Measurements from ENCODE around the gene ZFC3H1.
"Not testable (repeated sequence)": the region's sequence is repeated elsewhere in the genome, so short reads cannot be mapped to it uniquely, and the experiment has no call there.

The ZFC3H1 gene

DNA sequence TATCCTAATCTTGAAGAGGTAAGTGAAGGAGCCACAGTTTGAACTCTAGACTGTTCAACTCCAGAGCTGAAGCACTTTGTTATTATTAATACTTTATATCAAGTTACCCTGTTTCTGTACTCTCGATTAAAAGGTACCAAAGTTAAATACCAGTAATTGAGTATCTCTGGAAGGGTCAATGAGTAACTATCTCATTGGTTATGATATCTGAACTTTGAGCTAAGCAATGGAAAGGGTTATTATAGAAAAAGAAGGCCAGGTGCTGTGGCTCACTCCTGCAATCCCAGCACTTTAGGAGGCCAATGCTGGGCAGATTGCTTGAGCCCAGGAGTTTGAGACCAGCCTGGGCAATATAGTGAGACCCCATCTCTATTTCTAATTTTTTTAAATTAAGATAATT lies 32.1 kb upstream of the ZFC3H1 start:
- no peak overlapping the region for H3K4me2 ChIP-seq (ENCODE audit: low read length, poor library complexity, severe bottlenecking)
- H3K4ac ChIP-seq (ENCODE audit: low read depth in 1 of 2, low read length in 2 of 2): no peak overlapping the region
- H3K18ac ChIP-seq (ENCODE audit: low read depth in 1 of 2, low read length in 2 of 2): no peak overlapping the region
- no peak overlapping the region for H2BK5ac ChIP-seq (ENCODE audit: low read depth, low read length, poor library complexity, severe bottlenecking)
- no peak overlapping the region for H3K4me3 ChIP-seq (ENCODE audit: insufficient read depth in 1 of 2, low read depth in 1 of 2, low read length in 2 of 2)
- no peak overlapping the region for H2BK15ac ChIP-seq (ENCODE audit: low read depth, poor library complexity, severe bottlenecking)
- no peak overlapping the region for H3K9ac ChIP-seq (ENCODE audit: low read length)
- 100% methylated on average over 1 of the region's 1 CpG for WGBS
- H4K8ac ChIP-seq (ENCODE audit: low read length): no peak overlapping the region
- H3K23ac ChIP-seq (ENCODE audit: low read length in 2 of 2): no peak overlapping the region
- H3K27me3 ChIP-seq (ENCODE audit: control insufficient read depth in 1 of 2, insufficient read depth in 1 of 2, low read length in 2 of 2): no peaks in the 10 kb centered on the region
- no peak overlapping the region for H4K91ac ChIP-seq (ENCODE audit: low read length)
- no peaks in the 10 kb centered on the region for H3K9me3 ChIP-seq (ENCODE audit: control insufficient read depth, low read length)
- H2BK120ac ChIP-seq (ENCODE audit: low read depth, low read length): no peak overlapping the region
- no peak overlapping the region for H2BK12ac ChIP-seq (ENCODE audit: low read length in 2 of 2)
- no peak overlapping the region for H2AFZ ChIP-seq (ENCODE audit: low read depth, low read length)
- H3K27ac ChIP-seq (ENCODE audit: low read length, poor library complexity, severe bottlenecking): no peak overlapping the region
- no peak overlapping the region for H2AK5ac ChIP-seq (ENCODE audit: low read length, severe bottlenecking)
- H3K14ac ChIP-seq (ENCODE audit: low read length in 2 of 2): no peak overlapping the region
- DNase-seq: no peak
- peaks cover 14% of the 10 kb centered on the region for H3K79me1 ChIP-seq (replicated peaks; ENCODE audit: low read length, poor library complexity, severe bottlenecking)
- peaks cover 12 to 42% of the 10 kb centered on the region in 2 experiments for H3K36me3 ChIP-seq (ENCODE audit: control insufficient read depth in 1 of 2, insufficient read depth in 2 of 2, low read depth in 1 of 2, low read length in 2 of 2)
- no peaks in the 10 kb centered on the region for H3K4me1 ChIP-seq (ENCODE audit: control insufficient read depth, insufficient read depth, low read depth, low read length)

- no peak overlapping the region for H3K27ac ChIP-seq (ENCODE audit: low read length, poor library complexity, severe bottlenecking)
- DNase-seq: peak; percentile 32
- peaks cover 9 to 32% of the 10 kb centered on the region in 2 experiments for H3K36me3 ChIP-seq (ENCODE audit: control insufficient read depth in 1 of 2, insufficient read depth in 2 of 2, low read depth in 1 of 2, low read length in 2 of 2)
- no peak overlapping the region for H3K23ac ChIP-seq (ENCODE audit: low read length in 2 of 2)
- no peak overlapping the region for H3K4ac ChIP-seq (ENCODE audit: low read depth in 1 of 2, low read length in 2 of 2)
- H2BK12ac ChIP-seq (ENCODE audit: low read length in 2 of 2): no peak overlapping the region
- H3K18ac ChIP-seq (ENCODE audit: low read depth in 1 of 2, low read length in 2 of 2): no peak overlapping the region
- no peak overlapping the region for H2AFZ ChIP-seq (ENCODE audit: low read depth, low read length)
- no peak overlapping the region for H3K4me2 ChIP-seq (ENCODE audit: low read length, poor library complexity, severe bottlenecking)
- H4K8ac ChIP-seq (ENCODE audit: low read length): no peak overlapping the region
- no peak overlapping the region for H2BK5ac ChIP-seq (ENCODE audit: low read depth, low read length, poor library complexity, severe bottlenecking)
- H2BK15ac ChIP-seq (ENCODE audit: low read depth, poor library complexity, severe bottlenecking): no peak overlapping the region
- no peak overlapping the region for H3K9ac ChIP-seq (ENCODE audit: low read length)
- H2BK120ac ChIP-seq (ENCODE audit: low read depth, low read length): no peak overlapping the region
- no peaks in the 10 kb centered on the region for H3K4me1 ChIP-seq (ENCODE audit: control insufficient read depth, insufficient read depth, low read depth, low read length)
- no peak overlapping the region for H3K4me3 ChIP-seq (ENCODE audit: insufficient read depth in 1 of 2, low read depth in 1 of 2, low read length in 2 of 2)
- H3K79me1 ChIP-seq (replicated peaks; ENCODE audit: low read length, poor library complexity, severe bottlenecking): peaks cover 14% of the 10 kb centered on the region
- no peaks in the 10 kb centered on the region for H3K27me3 ChIP-seq (ENCODE audit: control insufficient read depth in 1 of 2, insufficient read depth in 1 of 2, low read length in 2 of 2)
- H3K14ac ChIP-seq (ENCODE audit: low read length in 2 of 2): no peak overlapping the region
- no peak overlapping the region for H2AK5ac ChIP-seq (ENCODE audit: low read length, severe bottlenecking)
- no peaks in the 10 kb centered on the region for H3K9me3 ChIP-seq (ENCODE audit: control insufficient read depth, low read length)
- 92% methylated on average over 1 of the region's 1 CpG for WGBS
- H4K91ac ChIP-seq (ENCODE audit: low read length): no peak overlapping the region
Measured at GRCh38 chr12:71694099-71694820, 30.6 kb upstream of the ZFC3H1 start.

- not testable (repeated sequence) for H2BK15ac ChIP-seq (ENCODE audit: low read depth, poor library complexity, severe bottlenecking); H3K14ac ChIP-seq (ENCODE audit: low read length in 2 of 2); DNase-seq; H2BK5ac ChIP-seq (ENCODE audit: low read depth, low read length, poor library complexity, severe bottlenecking); H3K4me3 ChIP-seq (ENCODE audit: insufficient read depth in 1 of 2, low read depth in 1 of 2, low read length in 2 of 2); H3K9me3 ChIP-seq (ENCODE audit: control insufficient read depth, low read length); H3K27ac ChIP-seq (ENCODE audit: low read length, poor library complexity, severe bottlenecking); H3K27me3 ChIP-seq (ENCODE audit: control insufficient read depth in 1 of 2, insufficient read depth in 1 of 2, low read length in 2 of 2); H2BK12ac ChIP-seq (ENCODE audit: low read length in 2 of 2); H3K18ac ChIP-seq (ENCODE audit: low read depth in 1 of 2, low read length in 2 of 2); H2AFZ ChIP-seq (ENCODE audit: low read depth, low read length); H3K4me1 ChIP-seq (ENCODE audit: control insufficient read depth, insufficient read depth, low read depth, low read length); H3K23ac ChIP-seq (ENCODE audit: low read length in 2 of 2); H4K91ac ChIP-seq (ENCODE audit: low read length); H4K8ac ChIP-seq (ENCODE audit: low read length); H3K9ac ChIP-seq (ENCODE audit: low read length); H2AK5ac ChIP-seq (ENCODE audit: low read length, severe bottlenecking); H3K4ac ChIP-seq (ENCODE audit: low read depth in 1 of 2, low read length in 2 of 2); H2BK120ac ChIP-seq (ENCODE audit: low read depth, low read length); H3K4me2 ChIP-seq (ENCODE audit: low read length, poor library complexity, severe bottlenecking)
- H3K79me1 ChIP-seq (replicated peaks; ENCODE audit: low read length, poor library complexity, severe bottlenecking): peaks cover 14% of the 10 kb centered on the region
- peaks cover 9 to 26% of the 10 kb centered on the region in 2 experiments for H3K36me3 ChIP-seq (ENCODE audit: control insufficient read depth in 1 of 2, insufficient read depth in 2 of 2, low read depth in 1 of 2, low read length in 2 of 2)
- WGBS: 99% methylated on average over 4 of the region's 5 CpGs
Measured at GRCh38 chr12:71693651-71694050, 30.0 kb upstream of the ZFC3H1 start.

- Histone ChIP-seq H2AFZ (ENCODE audit: low read depth, low read length) (no peak overlapping the region), H3K4me1 (ENCODE audit: control insufficient read depth, insufficient read depth, low read depth, low read length) (peaks cover under 1% of the 10 kb centered on the region), H2BK5ac (ENCODE audit: low read depth, low read length, poor library complexity, severe bottlenecking) (no peak overlapping the region), H3K9ac (ENCODE audit: low read length) (no peak overlapping the region), H3K14ac (ENCODE audit: low read length in 2 of 2) (no peak overlapping the region), H3K79me1 (replicated peaks; ENCODE audit: low read length, poor library complexity, severe bottlenecking) (peaks cover 17% of the 10 kb centered on the region), H3K18ac (ENCODE audit: low read depth in 1 of 2, low read length in 2 of 2) (no peak overlapping the region), H3K4ac (ENCODE audit: low read depth in 1 of 2, low read length in 2 of 2) (no peak overlapping the region), H3K27me3 (ENCODE audit: control insufficient read depth in 1 of 2, insufficient read depth in 1 of 2, low read length in 2 of 2) (no peaks in the 10 kb centered on the region), H4K91ac (ENCODE audit: low read length) (no peak overlapping the region), H4K8ac (ENCODE audit: low read length) (no peak overlapping the region), H3K27ac (ENCODE audit: low read length, poor library complexity, severe bottlenecking) (no peak overlapping the region), H3K23ac (ENCODE audit: low read length in 2 of 2) (no peak overlapping the region), H2BK15ac (ENCODE audit: low read depth, poor library complexity, severe bottlenecking) (no peak overlapping the region), H3K36me3 (ENCODE audit: control insufficient read depth in 1 of 2, insufficient read depth in 2 of 2, low read depth in 1 of 2, low read length in 2 of 2) (peaks cover 7 to 21% of the 10 kb centered on the region in 2 experiments), H2BK120ac (ENCODE audit: low read depth, low read length) (no peak overlapping the region), H3K4me3 (ENCODE audit: insufficient read depth in 1 of 2, low read depth in 1 of 2, low read length in 2 of 2) (no peak overlapping the region), H3K4me2 (ENCODE audit: low read length, poor library complexity, severe bottlenecking) (no peak overlapping the region), H3K9me3 (ENCODE audit: control insufficient read depth, low read length) (no peaks in the 10 kb centered on the region), H2BK12ac (ENCODE audit: low read length in 2 of 2) (no peak overlapping the region), H2AK5ac (ENCODE audit: low read length, severe bottlenecking) (no peak overlapping the region)
- no peak for DNase-seq
- WGBS: 99% methylated on average over 3 of the region's 7 CpGs
Measured at GRCh38 chr12:71693126-71693525, 29.5 kb upstream of the ZFC3H1 start.

Measured in mesenchymal stem cell (in vitro differentiated cells and primary cell).